Measurements from ENCODE around the gene CHCHD6. TPM values are rescaled to one million over a fixed set of nuclear protein-coding genes. Genes with fewer than 3 reads are reported as not detected.

The CHCHD6 gene
- total RNA-seq, 1 experiment from 2014 or later, result 40.9 TPM

DNA sequence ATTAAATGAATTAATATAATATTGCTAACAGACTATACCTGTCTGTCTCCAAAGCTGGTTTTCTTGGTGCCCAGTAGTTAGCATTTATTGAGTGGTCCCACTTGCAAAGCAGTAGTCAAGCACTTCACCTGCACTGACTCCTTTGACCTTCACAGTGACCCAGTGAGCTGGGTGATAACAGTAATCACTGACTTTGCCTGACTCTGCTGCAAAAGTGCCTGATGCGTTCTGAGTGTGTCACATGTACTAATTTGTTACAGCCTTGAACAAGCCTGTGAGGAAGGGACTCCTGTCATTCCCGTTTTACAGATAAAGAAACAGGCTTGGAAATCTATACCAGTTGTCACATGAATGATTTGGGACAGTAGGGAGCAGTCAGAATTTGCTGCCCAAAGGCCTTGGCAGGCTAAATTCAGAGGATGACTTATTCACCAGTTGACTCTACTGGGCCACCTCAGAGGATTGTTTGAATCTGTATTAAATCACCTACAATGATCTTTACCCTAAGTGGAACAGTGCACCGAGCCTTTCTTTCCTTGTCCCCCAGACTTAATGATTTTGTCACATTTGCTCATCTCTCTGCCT lies 162.2 kb downstream of the CHCHD6 start:
- H3K27me3 Mint-ChIP-seq (ENCODE audit: low read depth), result peaks cover 2% of the 10 kb centered on the region; the same call in 1 of the 2 replicates
- H3K27ac Mint-ChIP-seq, result no peak overlapping the region
- DNase-seq (ENCODE audit: low spot score) (no peak), ATAC-seq (no peak)
- TF ChIP-seq, protein P1, sequence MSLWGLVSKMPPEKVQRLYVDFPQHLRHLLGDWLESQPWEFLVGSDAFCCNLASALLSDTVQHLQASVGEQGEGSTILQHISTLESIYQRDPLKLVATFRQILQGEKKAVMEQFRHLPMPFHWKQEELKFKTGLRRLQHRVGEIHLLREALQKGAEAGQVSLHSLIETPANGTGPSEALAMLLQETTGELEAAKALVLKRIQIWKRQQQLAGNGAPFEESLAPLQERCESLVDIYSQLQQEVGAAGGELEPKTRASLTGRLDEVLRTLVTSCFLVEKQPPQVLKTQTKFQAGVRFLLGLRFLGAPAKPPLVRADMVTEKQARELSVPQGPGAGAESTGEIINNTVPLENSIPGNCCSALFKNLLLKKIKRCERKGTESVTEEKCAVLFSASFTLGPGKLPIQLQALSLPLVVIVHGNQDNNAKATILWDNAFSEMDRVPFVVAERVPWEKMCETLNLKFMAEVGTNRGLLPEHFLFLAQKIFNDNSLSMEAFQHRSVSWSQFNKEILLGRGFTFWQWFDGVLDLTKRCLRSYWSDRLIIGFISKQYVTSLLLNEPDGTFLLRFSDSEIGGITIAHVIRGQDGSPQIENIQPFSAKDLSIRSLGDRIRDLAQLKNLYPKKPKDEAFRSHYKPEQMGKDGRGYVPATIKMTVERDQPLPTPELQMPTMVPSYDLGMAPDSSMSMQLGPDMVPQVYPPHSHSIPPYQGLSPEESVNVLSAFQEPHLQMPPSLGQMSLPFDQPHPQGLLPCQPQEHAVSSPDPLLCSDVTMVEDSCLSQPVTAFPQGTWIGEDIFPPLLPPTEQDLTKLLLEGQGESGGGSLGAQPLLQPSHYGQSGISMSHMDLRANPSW (CRISPR knock-in tag; conservative IDR thresholded peaks at IDR 0.05; ENCODE audit: low read depth), result no peak
- TF ChIP-seq MYBL2 (CRISPR knock-in tag; IDR thresholded peaks at IDR 0.05) (no peak), JUN (CRISPR knock-in tag; IDR thresholded peaks at IDR 0.05) (no peak), RORB (CRISPR knock-in tag; IDR thresholded peaks at IDR 0.05) (no peak), ZNF232 (CRISPR knock-in tag; IDR thresholded peaks at IDR 0.05) (no peak), SMAD4 (CRISPR knock-in tag; IDR thresholded peaks at IDR 0.05) (no peak), ZNF317 (CRISPR knock-in tag; IDR thresholded peaks at IDR 0.05; ENCODE audit: borderline replicate concordance, low read depth) (no peak), HMGA2 (CRISPR knock-in tag; IDR thresholded peaks at IDR 0.05) (no peak), GABPB1 (CRISPR knock-in tag; IDR thresholded peaks at IDR 0.05) (no peak), JAZF1 (CRISPR knock-in tag; IDR thresholded peaks at IDR 0.05) (no peak), FOXJ3 (CRISPR knock-in tag; IDR thresholded peaks at IDR 0.05; ENCODE audit: borderline replicate concordance) (no peak), NR1H2 (CRISPR knock-in tag; IDR thresholded peaks at IDR 0.05) (no peak)
- TF ChIP-seq, protein P2, sequence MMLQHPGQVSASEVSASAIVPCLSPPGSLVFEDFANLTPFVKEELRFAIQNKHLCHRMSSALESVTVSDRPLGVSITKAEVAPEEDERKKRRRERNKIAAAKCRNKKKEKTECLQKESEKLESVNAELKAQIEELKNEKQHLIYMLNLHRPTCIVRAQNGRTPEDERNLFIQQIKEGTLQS (CRISPR knock-in tag; conservative IDR thresholded peaks at IDR 0.05), result no peak
- TF ChIP-seq, protein P3, sequence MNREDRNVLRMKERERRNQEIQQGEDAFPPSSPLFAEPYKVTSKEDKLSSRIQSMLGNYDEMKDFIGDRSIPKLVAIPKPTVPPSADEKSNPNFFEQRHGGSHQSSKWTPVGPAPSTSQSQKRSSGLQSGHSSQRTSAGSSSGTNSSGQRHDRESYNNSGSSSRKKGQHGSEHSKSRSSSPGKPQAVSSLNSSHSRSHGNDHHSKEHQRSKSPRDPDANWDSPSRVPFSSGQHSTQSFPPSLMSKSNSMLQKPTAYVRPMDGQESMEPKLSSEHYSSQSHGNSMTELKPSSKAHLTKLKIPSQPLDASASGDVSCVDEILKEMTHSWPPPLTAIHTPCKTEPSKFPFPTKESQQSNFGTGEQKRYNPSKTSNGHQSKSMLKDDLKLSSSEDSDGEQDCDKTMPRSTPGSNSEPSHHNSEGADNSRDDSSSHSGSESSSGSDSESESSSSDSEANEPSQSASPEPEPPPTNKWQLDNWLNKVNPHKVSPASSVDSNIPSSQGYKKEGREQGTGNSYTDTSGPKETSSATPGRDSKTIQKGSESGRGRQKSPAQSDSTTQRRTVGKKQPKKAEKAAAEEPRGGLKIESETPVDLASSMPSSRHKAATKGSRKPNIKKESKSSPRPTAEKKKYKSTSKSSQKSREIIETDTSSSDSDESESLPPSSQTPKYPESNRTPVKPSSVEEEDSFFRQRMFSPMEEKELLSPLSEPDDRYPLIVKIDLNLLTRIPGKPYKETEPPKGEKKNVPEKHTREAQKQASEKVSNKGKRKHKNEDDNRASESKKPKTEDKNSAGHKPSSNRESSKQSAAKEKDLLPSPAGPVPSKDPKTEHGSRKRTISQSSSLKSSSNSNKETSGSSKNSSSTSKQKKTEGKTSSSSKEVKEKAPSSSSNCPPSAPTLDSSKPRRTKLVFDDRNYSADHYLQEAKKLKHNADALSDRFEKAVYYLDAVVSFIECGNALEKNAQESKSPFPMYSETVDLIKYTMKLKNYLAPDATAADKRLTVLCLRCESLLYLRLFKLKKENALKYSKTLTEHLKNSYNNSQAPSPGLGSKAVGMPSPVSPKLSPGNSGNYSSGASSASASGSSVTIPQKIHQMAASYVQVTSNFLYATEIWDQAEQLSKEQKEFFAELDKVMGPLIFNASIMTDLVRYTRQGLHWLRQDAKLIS (CRISPR knock-in tag; IDR thresholded peaks at IDR 0.05; ENCODE audit: borderline replicate concordance), result no peak
- CTCF ChIA-PET, result interaction anchor here (0.6 kb wide), 1 partner anchor 24 kb away, joined by 3 read pairs; no protein-coding TSS in a partner anchor
- H3K36me3 Mint-ChIP-seq, result peaks cover 8% of the 10 kb centered on the region
- peaks cover 7% of the 10 kb centered on the region for H3K9me3 Mint-ChIP-seq
- 0 out of 2 replicates have a peak, but pooled peaks cover 3% of the 10 kb centered on the region for H3K4me1 Mint-ChIP-seq
- POLR2A ChIA-PET, result no interaction called here
- no peak overlapping the region for H3K4me3 Mint-ChIP-seq

DNA sequence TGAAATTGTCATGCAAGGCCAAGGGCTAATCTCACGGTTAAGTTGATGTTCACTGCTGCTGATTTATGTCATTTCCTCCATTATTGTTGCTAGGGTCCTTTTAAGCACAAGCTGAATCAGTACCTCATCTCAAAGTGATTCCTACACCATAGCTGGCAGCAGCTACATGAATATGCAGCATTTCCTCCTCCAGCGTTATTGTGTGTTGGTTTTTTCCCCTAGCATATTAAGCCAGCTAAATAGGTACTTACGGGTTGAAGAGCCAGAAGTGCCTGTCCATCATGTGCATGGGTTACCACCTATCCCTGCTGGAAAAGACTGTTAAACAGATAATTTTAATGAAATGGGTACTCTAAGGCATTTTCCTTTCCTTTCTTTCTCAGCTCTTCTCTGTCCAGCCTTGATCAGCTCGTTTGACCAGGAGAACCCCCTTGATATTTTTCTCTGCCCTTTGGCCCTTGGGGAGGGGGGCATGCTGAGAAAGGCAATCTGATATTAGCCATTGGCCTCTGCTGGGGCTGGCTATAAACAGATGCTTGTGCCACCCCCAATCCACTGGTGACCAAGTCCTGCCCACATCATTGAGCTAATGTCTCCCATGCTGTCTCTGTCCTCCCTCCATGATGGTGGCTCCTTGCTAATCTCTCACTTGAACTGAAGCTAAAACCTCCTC lies 163.3 kb downstream of the CHCHD6 start:
- Mint-ChIP-seq H3K27ac (no peak overlapping the region), H3K4me3 (no peak overlapping the region), H3K4me1 (0 out of 2 replicates have a peak, but pooled peaks cover 3% of the 10 kb centered on the region), H3K36me3 (peaks cover 8% of the 10 kb centered on the region), H3K9me3 (peaks cover 7% of the 10 kb centered on the region), H3K27me3 (ENCODE audit: low read depth) (peaks cover 2% of the 10 kb centered on the region; the same call in 1 of the 2 replicates)
- no peak for ATAC-seq
- no peak for DNase-seq (ENCODE audit: low spot score)
- ChIA-PET CTCF (no interaction called here), POLR2A (no interaction called here)
- TF ChIP-seq, protein P4, sequence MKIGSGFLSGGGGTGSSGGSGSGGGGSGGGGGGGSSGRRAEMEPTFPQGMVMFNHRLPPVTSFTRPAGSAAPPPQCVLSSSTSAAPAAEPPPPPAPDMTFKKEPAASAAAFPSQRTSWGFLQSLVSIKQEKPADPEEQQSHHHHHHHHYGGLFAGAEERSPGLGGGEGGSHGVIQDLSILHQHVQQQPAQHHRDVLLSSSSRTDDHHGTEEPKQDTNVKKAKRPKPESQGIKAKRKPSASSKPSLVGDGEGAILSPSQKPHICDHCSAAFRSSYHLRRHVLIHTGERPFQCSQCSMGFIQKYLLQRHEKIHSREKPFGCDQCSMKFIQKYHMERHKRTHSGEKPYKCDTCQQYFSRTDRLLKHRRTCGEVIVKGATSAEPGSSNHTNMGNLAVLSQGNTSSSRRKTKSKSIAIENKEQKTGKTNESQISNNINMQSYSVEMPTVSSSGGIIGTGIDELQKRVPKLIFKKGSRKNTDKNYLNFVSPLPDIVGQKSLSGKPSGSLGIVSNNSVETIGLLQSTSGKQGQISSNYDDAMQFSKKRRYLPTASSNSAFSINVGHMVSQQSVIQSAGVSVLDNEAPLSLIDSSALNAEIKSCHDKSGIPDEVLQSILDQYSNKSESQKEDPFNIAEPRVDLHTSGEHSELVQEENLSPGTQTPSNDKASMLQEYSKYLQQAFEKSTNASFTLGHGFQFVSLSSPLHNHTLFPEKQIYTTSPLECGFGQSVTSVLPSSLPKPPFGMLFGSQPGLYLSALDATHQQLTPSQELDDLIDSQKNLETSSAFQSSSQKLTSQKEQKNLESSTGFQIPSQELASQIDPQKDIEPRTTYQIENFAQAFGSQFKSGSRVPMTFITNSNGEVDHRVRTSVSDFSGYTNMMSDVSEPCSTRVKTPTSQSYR (CRISPR knock-in tag; IDR thresholded peaks at IDR 0.05), result no peak
- TF ChIP-seq, protein P5, sequence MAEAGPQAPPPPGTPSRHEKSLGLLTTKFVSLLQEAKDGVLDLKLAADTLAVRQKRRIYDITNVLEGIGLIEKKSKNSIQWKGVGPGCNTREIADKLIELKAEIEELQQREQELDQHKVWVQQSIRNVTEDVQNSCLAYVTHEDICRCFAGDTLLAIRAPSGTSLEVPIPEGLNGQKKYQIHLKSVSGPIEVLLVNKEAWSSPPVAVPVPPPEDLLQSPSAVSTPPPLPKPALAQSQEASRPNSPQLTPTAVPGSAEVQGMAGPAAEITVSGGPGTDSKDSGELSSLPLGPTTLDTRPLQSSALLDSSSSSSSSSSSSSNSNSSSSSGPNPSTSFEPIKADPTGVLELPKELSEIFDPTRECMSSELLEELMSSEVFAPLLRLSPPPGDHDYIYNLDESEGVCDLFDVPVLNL (CRISPR knock-in tag; IDR thresholded peaks at IDR 0.05; ENCODE audit: borderline replicate concordance, low read depth), result no peak
- TF ChIP-seq, protein P6, sequence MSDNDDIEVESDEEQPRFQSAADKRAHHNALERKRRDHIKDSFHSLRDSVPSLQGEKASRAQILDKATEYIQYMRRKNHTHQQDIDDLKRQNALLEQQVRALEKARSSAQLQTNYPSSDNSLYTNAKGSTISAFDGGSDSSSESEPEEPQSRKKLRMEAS (CRISPR knock-in tag; IDR thresholded peaks at IDR 0.05), result no peak
- TF ChIP-seq, protein P7, sequence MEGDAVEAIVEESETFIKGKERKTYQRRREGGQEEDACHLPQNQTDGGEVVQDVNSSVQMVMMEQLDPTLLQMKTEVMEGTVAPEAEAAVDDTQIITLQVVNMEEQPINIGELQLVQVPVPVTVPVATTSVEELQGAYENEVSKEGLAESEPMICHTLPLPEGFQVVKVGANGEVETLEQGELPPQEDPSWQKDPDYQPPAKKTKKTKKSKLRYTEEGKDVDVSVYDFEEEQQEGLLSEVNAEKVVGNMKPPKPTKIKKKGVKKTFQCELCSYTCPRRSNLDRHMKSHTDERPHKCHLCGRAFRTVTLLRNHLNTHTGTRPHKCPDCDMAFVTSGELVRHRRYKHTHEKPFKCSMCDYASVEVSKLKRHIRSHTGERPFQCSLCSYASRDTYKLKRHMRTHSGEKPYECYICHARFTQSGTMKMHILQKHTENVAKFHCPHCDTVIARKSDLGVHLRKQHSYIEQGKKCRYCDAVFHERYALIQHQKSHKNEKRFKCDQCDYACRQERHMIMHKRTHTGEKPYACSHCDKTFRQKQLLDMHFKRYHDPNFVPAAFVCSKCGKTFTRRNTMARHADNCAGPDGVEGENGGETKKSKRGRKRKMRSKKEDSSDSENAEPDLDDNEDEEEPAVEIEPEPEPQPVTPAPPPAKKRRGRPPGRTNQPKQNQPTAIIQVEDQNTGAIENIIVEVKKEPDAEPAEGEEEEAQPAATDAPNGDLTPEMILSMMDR (IDR thresholded peaks at IDR 0.05), result no peak
- TF ChIP-seq PRRX2 (CRISPR knock-in tag; IDR thresholded peaks at IDR 0.05) (no peak), TEAD4 (CRISPR knock-in tag; IDR thresholded peaks at IDR 0.05) (no peak), NR2C2 (CRISPR knock-in tag; IDR thresholded peaks at IDR 0.05) (no peak)

Measured in WTC11 (cell line).